Dendritic cell treated with granulocyte-macrophage colony-stimulating factor and Interleukin-4, amounts not matched to agents 40 ng/mL and 50 ng/mL, for 4 days (primary cell): Measurements from ENCODE around the gene BOC.

Source experiments
- H3K27ac Mint-ChIP-seq: one replicate; pipeline ENCODE4 v1.8.0; 2022; ENCODE audit warnings: mild to moderate bottlenecking, mixed read lengths
- H3K27me3 Mint-ChIP-seq: one replicate; pipeline ENCODE4 v1.8.0; 2022; ENCODE audit warnings: mild to moderate bottlenecking, mixed read lengths
- H3K36me3 Mint-ChIP-seq: one replicate; pipeline ENCODE4 v1.8.0; 2022; ENCODE audit warnings: low read depth, mixed read lengths
- H3K4me1 Mint-ChIP-seq: one replicate; pipeline ENCODE4 v1.8.0; 2022; ENCODE audit warnings: low read depth, mixed read lengths
- H3K4me3 Mint-ChIP-seq: one replicate; pipeline ENCODE4 v1.8.0; 2022; ENCODE audit warnings: mild to moderate bottlenecking, moderate library complexity, mixed read lengths
- H3K9me3 Mint-ChIP-seq: one replicate; pipeline ENCODE4 v1.8.0; 2022; ENCODE audit warnings: mixed read lengths
- intact Hi-C: fragments of 100-400 bp; cut with micrococcal nuclease; formaldehyde crosslinking; loops from one replicate; pipeline ENCODE4 v1.15.0; 2022

BOC gene

DNA sequence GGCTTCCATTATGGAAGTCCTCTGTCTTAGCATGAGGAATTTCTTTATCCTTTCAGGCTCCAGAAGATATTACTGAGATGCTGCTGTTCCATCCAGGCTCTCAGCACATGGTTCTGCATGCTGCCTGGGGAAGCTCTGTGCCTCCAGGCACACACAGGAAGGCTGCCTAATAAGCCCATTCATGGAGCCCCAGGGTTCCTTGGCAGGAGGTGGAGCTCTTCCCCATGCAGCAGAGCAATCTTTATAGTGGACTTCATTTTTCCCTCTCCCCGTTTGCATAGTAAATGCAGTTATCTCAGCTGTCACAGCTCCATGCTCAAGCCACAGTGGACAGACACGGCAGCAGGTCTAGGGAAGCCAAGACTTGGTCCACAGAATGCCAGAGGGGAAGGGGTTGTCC lies 57.6 kb downstream of the BOC start:
- intact Hi-C loops = no loop called here
- Mint-ChIP-seq H3K4me3 (no peak overlapping the region), H3K27ac (no peak overlapping the region), H3K9me3 (no peaks in the 10 kb centered on the region), H3K36me3 (no peaks in the 10 kb centered on the region), H3K4me1 (no peaks in the 10 kb centered on the region), H3K27me3 (peaks cover 9% of the 10 kb centered on the region)

DNA sequence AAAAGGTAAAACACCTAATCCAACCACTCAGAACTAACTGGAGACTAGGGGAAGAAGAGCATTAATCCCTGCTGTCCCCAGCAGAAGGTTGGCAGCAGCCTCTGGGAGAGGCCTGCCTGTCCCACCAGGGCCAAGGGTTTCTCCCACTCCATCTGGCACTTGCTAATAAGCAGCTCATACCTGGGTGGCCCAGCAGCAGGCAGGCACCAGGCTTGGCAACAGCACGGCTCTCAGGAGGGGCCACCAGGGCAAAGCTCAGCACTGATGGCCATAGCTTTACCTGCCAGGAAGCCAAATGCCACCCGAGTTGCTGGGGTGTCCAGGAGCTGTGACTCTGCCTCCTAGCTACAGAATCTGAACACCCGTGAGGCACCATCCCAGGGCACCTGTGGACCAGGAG lies 58.3 kb downstream of the BOC start:
- no peaks in the 10 kb centered on the region for H3K36me3 Mint-ChIP-seq
- H3K27me3 Mint-ChIP-seq = peaks cover 8% of the 10 kb centered on the region
- no peak overlapping the region for H3K4me3 Mint-ChIP-seq
- intact Hi-C loops = no loop called here
- peaks cover 6% of the 10 kb centered on the region for H3K4me1 Mint-ChIP-seq
- H3K27ac Mint-ChIP-seq = no peak overlapping the region
- no peaks in the 10 kb centered on the region for H3K9me3 Mint-ChIP-seq

GRCh38 chr3:113270068-113270467 lies 58.7 kb downstream of the BOC start:
- Mint-ChIP-seq H3K9me3 (no peaks in the 10 kb centered on the region), H3K4me1 (peaks cover 10% of the 10 kb centered on the region), H3K36me3 (no peaks in the 10 kb centered on the region), H3K4me3 (no peak overlapping the region), H3K27me3 (peaks cover 6% of the 10 kb centered on the region), H3K27ac (no peak overlapping the region)
- intact Hi-C loops = no loop called here

- Mint-ChIP-seq H3K27ac (no peak overlapping the region), H3K4me1 (peaks cover 17% of the 10 kb centered on the region), H3K4me3 (no peak overlapping the region), H3K27me3 (peaks cover 6% of the 10 kb centered on the region), H3K9me3 (no peaks in the 10 kb centered on the region), H3K36me3 (no peaks in the 10 kb centered on the region)
- intact Hi-C loops = no loop called here
Measured at GRCh38 chr3:113270786-113271185, 59.4 kb downstream of the BOC start.

DNA sequence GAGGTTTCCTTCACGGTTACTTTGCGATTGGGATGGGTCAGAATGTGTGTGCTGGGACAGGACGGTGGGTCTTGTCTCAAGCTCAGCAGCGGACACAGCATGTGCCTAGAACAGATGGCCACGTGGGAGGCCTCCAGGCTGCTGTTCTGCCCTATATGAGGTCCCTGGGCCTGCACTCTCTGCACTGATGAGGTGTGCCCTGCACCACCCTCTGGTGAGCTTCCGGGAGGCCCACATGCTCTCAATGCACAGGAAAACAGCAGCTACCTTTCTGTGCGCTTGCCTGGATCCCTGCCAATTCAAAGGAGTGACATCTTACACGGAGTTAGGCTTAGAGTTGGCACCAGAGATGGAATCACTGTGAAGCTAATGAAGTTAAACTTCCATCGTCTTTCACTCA lies 59.8 kb downstream of the BOC start:
- H3K27ac Mint-ChIP-seq = no peak overlapping the region
- H3K27me3 Mint-ChIP-seq = peaks cover 6% of the 10 kb centered on the region
- intact Hi-C loops = no loop called here
- H3K9me3 Mint-ChIP-seq = no peaks in the 10 kb centered on the region
- no peaks in the 10 kb centered on the region for H3K36me3 Mint-ChIP-seq
- peaks cover 21% of the 10 kb centered on the region for H3K4me1 Mint-ChIP-seq
- H3K4me3 Mint-ChIP-seq = no peak overlapping the region

GRCh38 chr3:113271594-113272384 lies 60.4 kb downstream of the BOC start:
- H3K27me3 Mint-ChIP-seq = peaks cover 6% of the 10 kb centered on the region
- H3K4me1 Mint-ChIP-seq = peaks cover 27% of the 10 kb centered on the region
- H3K27ac Mint-ChIP-seq = no peak overlapping the region
- H3K36me3 Mint-ChIP-seq = no peaks in the 10 kb centered on the region
- no peaks in the 10 kb centered on the region for H3K9me3 Mint-ChIP-seq
- intact Hi-C loops = no loop called here
- no peak overlapping the region for H3K4me3 Mint-ChIP-seq

DNA sequence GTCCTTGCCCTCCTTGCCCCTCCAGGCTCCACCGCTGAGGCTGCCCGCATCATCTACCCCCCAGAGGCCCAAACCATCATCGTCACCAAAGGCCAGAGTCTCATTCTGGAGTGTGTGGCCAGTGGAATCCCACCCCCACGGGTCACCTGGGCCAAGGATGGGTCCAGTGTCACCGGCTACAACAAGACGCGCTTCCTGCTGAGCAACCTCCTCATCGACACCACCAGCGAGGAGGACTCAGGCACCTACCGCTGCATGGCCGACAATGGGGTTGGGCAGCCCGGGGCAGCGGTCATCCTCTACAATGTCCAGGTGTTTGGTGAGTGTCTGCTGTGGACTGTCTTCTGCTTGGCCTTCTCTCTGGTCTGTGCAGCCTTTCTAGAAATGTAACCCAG lies 61.0 kb downstream of the BOC start:
- Mint-ChIP-seq H3K9me3 (no peaks in the 10 kb centered on the region), H3K27ac (no peak overlapping the region), H3K4me1 (peaks cover 33% of the 10 kb centered on the region), H3K27me3 (peaks cover 6% of the 10 kb centered on the region), H3K36me3 (no peaks in the 10 kb centered on the region), H3K4me3 (no peak overlapping the region)
- intact Hi-C loops = no loop called here

GRCh38 chr3:113273011-113273410 lies 61.7 kb downstream of the BOC start:
- Mint-ChIP-seq H3K9me3 (no peaks in the 10 kb centered on the region), H3K4me3 (no peak overlapping the region), H3K27ac (no peak overlapping the region), H3K27me3 (peaks cover 6% of the 10 kb centered on the region), H3K36me3 (no peaks in the 10 kb centered on the region), H3K4me1 (peaks cover 39% of the 10 kb centered on the region)
- intact Hi-C loops = no loop called here

GRCh38 chr3:113273604-113274378 lies 62.4 kb downstream of the BOC start:
- no peaks in the 10 kb centered on the region for H3K36me3 Mint-ChIP-seq
- no peak overlapping the region for H3K4me3 Mint-ChIP-seq
- peak overlapping the region; percentile 94 for H3K27ac Mint-ChIP-seq
- no peaks in the 10 kb centered on the region for H3K27me3 Mint-ChIP-seq
- peaks cover 47% of the 10 kb centered on the region for H3K4me1 Mint-ChIP-seq
- intact Hi-C loops = no loop called here
- no peaks in the 10 kb centered on the region for H3K9me3 Mint-ChIP-seq

DNA sequence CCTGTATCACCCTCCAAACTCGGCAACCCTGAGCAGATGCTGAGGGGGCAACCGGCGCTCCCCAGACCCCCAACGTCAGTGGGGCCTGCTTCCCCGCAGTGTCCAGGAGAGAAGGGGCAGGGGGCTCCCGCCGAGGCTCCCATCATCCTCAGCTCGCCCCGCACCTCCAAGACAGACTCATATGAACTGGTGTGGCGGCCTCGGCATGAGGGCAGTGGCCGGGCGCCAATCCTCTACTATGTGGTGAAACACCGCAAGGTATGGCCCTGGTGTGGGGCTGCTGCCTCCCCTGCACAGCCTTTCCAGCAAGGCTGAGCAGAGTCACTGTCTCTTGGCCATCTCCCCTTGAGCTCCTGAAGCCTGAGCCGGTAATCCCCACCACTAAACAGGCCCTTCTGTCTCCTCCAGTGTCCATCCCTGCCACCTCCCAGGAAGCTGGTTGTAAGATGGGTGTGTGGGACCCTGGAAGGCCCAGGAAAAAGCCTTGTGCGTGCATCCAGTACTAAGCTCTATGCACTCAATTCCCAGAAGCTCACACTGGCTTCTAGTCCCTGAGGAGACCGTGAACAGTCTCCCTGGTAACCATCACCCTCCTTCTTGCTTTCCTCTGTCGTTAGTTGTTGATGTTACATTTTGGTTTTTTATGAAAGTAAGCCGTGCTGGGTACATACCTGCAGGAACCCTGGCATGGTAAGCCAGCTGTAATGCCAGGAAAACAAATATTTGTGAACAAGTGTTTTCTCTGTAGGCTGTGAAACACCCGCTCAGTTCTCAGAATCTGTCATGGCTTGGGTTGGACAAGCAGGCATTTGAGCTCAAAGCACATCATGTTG lies 63.3 kb downstream of the BOC start:
- no peaks in the 10 kb centered on the region for H3K27me3 Mint-ChIP-seq
- H3K4me1 Mint-ChIP-seq = peaks cover 51% of the 10 kb centered on the region
- H3K27ac Mint-ChIP-seq = peak overlapping the region; percentile 94
- no peak overlapping the region for H3K4me3 Mint-ChIP-seq
- no peaks in the 10 kb centered on the region for H3K36me3 Mint-ChIP-seq
- intact Hi-C loops = loop anchor here (5.0 kb wide), 1 partner anchor 57 kb away; no protein-coding TSS in a partner anchor
- H3K9me3 Mint-ChIP-seq = no peaks in the 10 kb centered on the region

DNA sequence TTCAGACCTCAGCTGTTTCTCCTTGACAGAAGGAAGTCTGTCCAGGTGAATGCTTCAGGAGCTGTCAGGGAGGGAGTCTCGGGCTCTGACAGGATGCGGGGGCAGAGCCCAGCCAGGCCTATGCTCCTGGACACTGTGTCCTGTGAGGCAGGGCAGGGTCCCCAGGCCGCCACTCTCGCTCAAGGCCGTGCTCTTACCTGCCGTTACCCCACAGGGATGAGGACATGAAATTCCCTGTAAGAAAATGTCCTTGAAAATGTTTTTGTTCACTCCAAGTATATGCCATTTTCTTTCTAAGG lies 63.9 kb downstream of the BOC start:
- H3K27me3 Mint-ChIP-seq = no peaks in the 10 kb centered on the region
- H3K9me3 Mint-ChIP-seq = no peaks in the 10 kb centered on the region
- peaks cover 51% of the 10 kb centered on the region for H3K4me1 Mint-ChIP-seq
- no peaks in the 10 kb centered on the region for H3K36me3 Mint-ChIP-seq
- intact Hi-C loops = loop anchor here (5.0 kb wide), 1 partner anchor 58 kb away; no protein-coding TSS in a partner anchor
- H3K27ac Mint-ChIP-seq = peak overlapping the region; percentile 94
- no peak overlapping the region for H3K4me3 Mint-ChIP-seq

DNA sequence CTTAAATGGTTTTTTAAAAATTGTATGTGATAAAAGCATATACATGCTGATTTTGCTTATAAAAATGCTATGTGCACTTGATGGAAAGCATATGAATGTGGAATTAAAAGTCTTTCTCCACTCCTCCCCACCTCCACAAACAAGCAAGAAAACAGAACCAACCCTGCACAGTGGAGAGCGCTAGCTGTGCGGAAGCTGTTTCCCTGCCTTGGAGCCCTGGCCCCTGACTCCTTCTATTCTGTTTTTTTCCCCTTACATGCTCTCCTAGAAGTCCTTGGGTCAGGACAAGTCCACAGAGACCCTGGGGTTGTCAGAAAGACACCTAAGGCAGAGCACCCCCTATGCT lies 64.2 kb downstream of the BOC start:
- Mint-ChIP-seq H3K27me3 (no peaks in the 10 kb centered on the region), H3K36me3 (no peaks in the 10 kb centered on the region), H3K4me1 (peaks cover 51% of the 10 kb centered on the region), H3K4me3 (peak overlapping the region; percentile 63), H3K27ac (peak overlapping the region; percentile 94), H3K9me3 (no peaks in the 10 kb centered on the region)
- intact Hi-C loops = loop anchor here (5.0 kb wide), 1 partner anchor 58 kb away; no protein-coding TSS in a partner anchor

DNA sequence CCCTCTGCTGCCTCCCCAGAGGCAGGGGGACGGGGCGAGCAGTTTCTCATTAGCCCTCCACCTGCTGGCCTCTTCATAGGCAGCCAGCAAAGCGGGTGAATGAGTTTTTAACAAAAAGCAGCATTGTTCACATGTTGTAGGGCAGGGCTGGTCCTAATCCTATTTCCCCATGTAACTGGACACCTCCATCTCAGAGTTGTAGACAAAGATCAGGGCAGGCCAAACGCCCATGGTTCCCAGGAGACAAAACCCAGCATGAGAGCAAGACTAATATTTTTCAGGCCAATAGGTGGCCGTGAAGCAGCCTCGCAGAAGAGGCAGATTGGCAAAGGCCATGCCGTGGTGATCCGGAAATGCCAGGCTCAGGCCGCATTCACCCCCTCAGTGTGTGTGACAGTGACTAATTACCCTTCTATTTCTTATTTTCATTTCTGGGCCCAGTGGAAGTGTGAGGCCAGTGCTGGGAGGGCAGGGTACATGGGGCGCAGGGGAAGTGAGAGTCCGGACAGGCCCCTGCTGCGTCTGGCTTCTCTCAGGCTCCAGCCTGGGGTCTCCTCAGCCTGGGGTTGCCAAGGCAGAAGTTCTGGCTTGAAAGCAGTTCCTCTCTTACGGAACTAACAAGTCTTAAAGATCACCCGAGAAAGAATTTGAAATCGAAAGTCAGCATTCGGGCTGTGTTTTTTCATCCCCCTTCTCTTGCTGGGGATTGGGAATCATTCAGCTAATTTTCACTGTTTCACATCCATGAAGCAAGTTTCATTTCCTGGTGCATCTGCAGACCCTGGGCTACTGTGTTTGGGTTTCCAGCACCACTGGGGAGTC lies 64.8 kb downstream of the BOC start:
- H3K9me3 Mint-ChIP-seq = no peaks in the 10 kb centered on the region
- H3K4me3 Mint-ChIP-seq = peak overlapping the region; percentile 63
- H3K4me1 Mint-ChIP-seq = peaks cover 54% of the 10 kb centered on the region
- no peaks in the 10 kb centered on the region for H3K36me3 Mint-ChIP-seq
- no peaks in the 10 kb centered on the region for H3K27me3 Mint-ChIP-seq
- intact Hi-C loops = loop anchor here (5.0 kb wide), 1 partner anchor 59 kb away; no protein-coding TSS in a partner anchor
- H3K27ac Mint-ChIP-seq = peak overlapping the region; percentile 94
